Brain microvascular endothelial cell (primary cell): Measurements from ENCODE around the gene CHCHD6.
A peak's percentile ranks its signal among the peaks of the same experiment; 100 is the strongest.

Source experiments
- DNase-seq: peaks from one replicate; pipeline ENCODE4 v3.0.0-alpha.2; 2020
- H3K27ac ChIP-seq: fragments of 250-450 bp; sonication (Bioruptor Pico); 2 replicates; pipeline ENCODE4 v1.5.1; 2020; ENCODE audit warnings: mild to moderate bottlenecking, moderate library complexity
- H3K27me3 ChIP-seq: fragments of 250-450 bp; sonication (Bioruptor Pico); replicated peaks from 2 replicates; pipeline ENCODE4 v1.5.1; 2020; ENCODE audit warnings: mild to moderate bottlenecking
- H3K36me3 ChIP-seq: fragments of 250-450 bp; sonication (Bioruptor Pico); replicated peaks from 2 replicates; pipeline ENCODE4 v1.5.1; 2020; ENCODE audit warnings: mild to moderate bottlenecking
- H3K4me3 ChIP-seq: 2 replicates; pipeline ENCODE4 v1.5.1; 2011; ENCODE audit warnings: low read depth, mild to moderate bottlenecking, control low read depth, low read length, moderate library complexity
- CTCF ChIP-seq: IDR thresholded peaks from 2 replicates; pipeline ENCODE4 v1.5.1; 2011; ENCODE audit warnings: low read depth, mild to moderate bottlenecking, moderate library complexity, low read length, control low read depth, inconsistent platforms; ENCODE audit errors: missing control alignments
- in situ Hi-C: cut with HindIII; loops from 2 replicates; pipeline ENCODE4 v1.10.0; 2017; ENCODE audit warnings: low sequenced_read_pairs, low pct_ligation_motif_present

The CHCHD6 gene

GRCh38 chr3:127004641-127005397, 300.8 kb downstream of the CHCHD6 start:
- in situ Hi-C loops = no loop called here

GRCh38 chr3:127005864-127006500, 301.9 kb downstream of the CHCHD6 start:
- in situ Hi-C loops = no loop called here
- H3K27ac ChIP-seq = no peak overlapping the region
- peaks cover 8% of the 10 kb centered on the region for H3K36me3 ChIP-seq
- no peak overlapping the region for H3K4me3 ChIP-seq
- peak; percentile 18 for DNase-seq
- TF ChIP-seq CTCF = no peak
- H3K27me3 ChIP-seq = no peaks in the 10 kb centered on the region

More at GRCh38 chr3:127004641-127005397, 300.8 kb downstream of the CHCHD6 start:
- peaks cover 8% of the 10 kb centered on the region for H3K36me3 ChIP-seq
- TF ChIP-seq CTCF = no peak
- no peak overlapping the region for H3K4me3 ChIP-seq
- DNase-seq = no peak
- H3K27ac ChIP-seq = no peak overlapping the region
- no peaks in the 10 kb centered on the region for H3K27me3 ChIP-seq

- no peak for DNase-seq
These were observed 302.9 kb downstream of the CHCHD6 start for GRCh38 chr3:127006781-127007436.

GRCh38 chr3:127008236-127008635, 304.2 kb downstream of the CHCHD6 start:
- H3K27me3 ChIP-seq = no peaks in the 10 kb centered on the region
- peaks cover 20% of the 10 kb centered on the region for H3K36me3 ChIP-seq
- no peak for DNase-seq
- no peak overlapping the region for H3K4me3 ChIP-seq
- no peak for TF ChIP-seq CTCF
- no peak overlapping the region for H3K27ac ChIP-seq
- in situ Hi-C loops = no loop called here

More at GRCh38 chr3:127006781-127007436, 302.9 kb downstream of the CHCHD6 start:
- H3K27ac ChIP-seq = no peak overlapping the region
- in situ Hi-C loops = no loop called here
- H3K27me3 ChIP-seq = no peaks in the 10 kb centered on the region
- no peak overlapping the region for H3K4me3 ChIP-seq
- peaks cover 10% of the 10 kb centered on the region for H3K36me3 ChIP-seq
- TF ChIP-seq CTCF = no peak

- in situ Hi-C loops = no loop called here
These were observed 305.5 kb downstream of the CHCHD6 start for GRCh38 chr3:127009531-127009930.

More at GRCh38 chr3:127009531-127009930, 305.5 kb downstream of the CHCHD6 start:
- TF ChIP-seq CTCF = no peak
- DNase-seq = no peak
- Histone ChIP-seq H3K36me3 (peaks cover 27% of the 10 kb centered on the region), H3K27me3 (no peaks in the 10 kb centered on the region), H3K4me3 (no peak overlapping the region), H3K27ac (no peak overlapping the region)
